WTC11 (cell line): ENCODE measurements around the gene MICU2.

ENCODE experiments used
- AFF4 ChIP-seq: sonication (generic); formaldehyde crosslinking; IDR thresholded peaks from 2 replicates; pipeline ENCODE4 v1.8.1; 2023; ENCODE audit warnings: mild to moderate bottlenecking, missing genetic modification reagents, borderline replicate concordance
- ATF3 ChIP-seq: sonication (generic); formaldehyde crosslinking; conservative IDR thresholded peaks from 2 replicates; pipeline ENCODE4 v1.8.1; 2022; ENCODE audit warnings: mild to moderate bottlenecking, missing genetic modification reagents
- KAT7 ChIP-seq: sonication (generic); formaldehyde crosslinking; IDR thresholded peaks from 2 replicates; pipeline ENCODE4 v1.8.1; 2023; ENCODE audit warnings: missing genetic modification reagents, mild to moderate bottlenecking, borderline replicate concordance
- NR1H2 ChIP-seq: sonication (generic); formaldehyde crosslinking; IDR thresholded peaks from 2 replicates; pipeline ENCODE4 v1.9.0; 2021; ENCODE audit warnings: mild to moderate bottlenecking, moderate library complexity, missing genetic modification reagents
- NR2C2 ChIP-seq: sonication (generic); formaldehyde crosslinking; IDR thresholded peaks from 2 replicates; pipeline ENCODE4 v1.8.0; 2022; ENCODE audit warnings: mild to moderate bottlenecking, missing genetic modification reagents
- SMAD3 ChIP-seq: sonication (generic); formaldehyde crosslinking; IDR thresholded peaks from 2 replicates; pipeline ENCODE4 v1.8.0; 2022; ENCODE audit warnings: missing genetic modification reagents, mild to moderate bottlenecking, borderline replicate concordance
- SP1 ChIP-seq: sonication (generic); formaldehyde crosslinking; conservative IDR thresholded peaks from 2 replicates; pipeline ENCODE4 v1.8.1; 2022; ENCODE audit warnings: missing genetic modification reagents
- USF2 ChIP-seq: sonication (generic); formaldehyde crosslinking; IDR thresholded peaks from 2 replicates; pipeline ENCODE4 v1.8.1; 2023; ENCODE audit warnings: mild to moderate bottlenecking, missing genetic modification reagents, moderate library complexity
- ZBTB43 ChIP-seq: sonication (generic); formaldehyde crosslinking; IDR thresholded peaks from 2 replicates; pipeline ENCODE4 v1.8.1; 2023; ENCODE audit warnings: mild to moderate bottlenecking, missing genetic modification reagents
- TF ChIP-seq, protein P1 (sequence below): fragments of 200-600 bp; IDR thresholded peaks from 2 replicates; pipeline ENCODE4 v1.8.0; 2022; ENCODE audit warnings: antibody characterized with exemption
- TF ChIP-seq, protein P2 (sequence below): sonication (generic); formaldehyde crosslinking; IDR thresholded peaks from 2 replicates; pipeline ENCODE4 v1.8.0; 2022; ENCODE audit warnings: mild to moderate bottlenecking, missing genetic modification reagents
- TF ChIP-seq, protein P3 (sequence below): sonication (generic); formaldehyde crosslinking; IDR thresholded peaks from 2 replicates; pipeline ENCODE4 v1.8.0; 2023; ENCODE audit warnings: missing genetic modification reagents

DNA sequence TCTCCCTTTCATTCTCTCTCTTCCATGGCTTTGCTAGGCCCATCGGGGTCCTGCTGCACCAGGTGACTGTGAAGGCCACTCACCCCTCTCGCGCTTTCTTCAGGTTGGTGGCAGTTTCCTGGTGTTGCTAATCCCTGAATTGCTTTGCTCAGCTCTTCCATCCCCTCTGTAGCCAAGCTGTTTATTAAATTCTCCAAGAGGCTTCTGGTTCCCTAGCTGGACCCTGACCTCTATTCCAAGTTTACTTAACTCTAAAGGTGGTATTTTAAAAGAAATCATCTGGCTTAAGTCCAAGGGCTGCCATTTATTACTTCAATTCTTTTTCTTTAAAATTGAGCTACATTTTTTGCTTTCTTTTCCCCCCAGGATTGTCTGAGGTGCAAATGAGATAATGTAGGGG is 32.7 kb upstream of the MICU2 start:
- no peak for TF ChIP-seq USF2
- TF ChIP-seq, protein P1, sequence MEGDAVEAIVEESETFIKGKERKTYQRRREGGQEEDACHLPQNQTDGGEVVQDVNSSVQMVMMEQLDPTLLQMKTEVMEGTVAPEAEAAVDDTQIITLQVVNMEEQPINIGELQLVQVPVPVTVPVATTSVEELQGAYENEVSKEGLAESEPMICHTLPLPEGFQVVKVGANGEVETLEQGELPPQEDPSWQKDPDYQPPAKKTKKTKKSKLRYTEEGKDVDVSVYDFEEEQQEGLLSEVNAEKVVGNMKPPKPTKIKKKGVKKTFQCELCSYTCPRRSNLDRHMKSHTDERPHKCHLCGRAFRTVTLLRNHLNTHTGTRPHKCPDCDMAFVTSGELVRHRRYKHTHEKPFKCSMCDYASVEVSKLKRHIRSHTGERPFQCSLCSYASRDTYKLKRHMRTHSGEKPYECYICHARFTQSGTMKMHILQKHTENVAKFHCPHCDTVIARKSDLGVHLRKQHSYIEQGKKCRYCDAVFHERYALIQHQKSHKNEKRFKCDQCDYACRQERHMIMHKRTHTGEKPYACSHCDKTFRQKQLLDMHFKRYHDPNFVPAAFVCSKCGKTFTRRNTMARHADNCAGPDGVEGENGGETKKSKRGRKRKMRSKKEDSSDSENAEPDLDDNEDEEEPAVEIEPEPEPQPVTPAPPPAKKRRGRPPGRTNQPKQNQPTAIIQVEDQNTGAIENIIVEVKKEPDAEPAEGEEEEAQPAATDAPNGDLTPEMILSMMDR, result no peak
- TF ChIP-seq NR2C2, result no peak
- TF ChIP-seq SP1 (CRISPR knock-in tag), result no peak
- TF ChIP-seq AFF4 (CRISPR knock-in tag), result no peak
- TF ChIP-seq, protein P2, sequence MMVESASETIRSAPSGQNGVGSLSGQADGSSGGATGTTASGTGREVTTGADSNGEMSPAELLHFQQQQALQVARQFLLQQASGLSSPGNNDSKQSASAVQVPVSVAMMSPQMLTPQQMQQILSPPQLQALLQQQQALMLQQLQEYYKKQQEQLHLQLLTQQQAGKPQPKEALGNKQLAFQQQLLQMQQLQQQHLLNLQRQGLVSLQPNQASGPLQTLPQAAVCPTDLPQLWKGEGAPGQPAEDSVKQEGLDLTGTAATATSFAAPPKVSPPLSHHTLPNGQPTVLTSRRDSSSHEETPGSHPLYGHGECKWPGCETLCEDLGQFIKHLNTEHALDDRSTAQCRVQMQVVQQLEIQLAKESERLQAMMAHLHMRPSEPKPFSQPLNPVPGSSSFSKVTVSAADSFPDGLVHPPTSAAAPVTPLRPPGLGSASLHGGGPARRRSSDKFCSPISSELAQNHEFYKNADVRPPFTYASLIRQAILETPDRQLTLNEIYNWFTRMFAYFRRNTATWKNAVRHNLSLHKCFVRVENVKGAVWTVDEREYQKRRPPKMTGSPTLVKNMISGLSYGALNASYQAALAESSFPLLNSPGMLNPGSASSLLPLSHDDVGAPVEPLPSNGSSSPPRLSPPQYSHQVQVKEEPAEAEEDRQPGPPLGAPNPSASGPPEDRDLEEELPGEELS (CRISPR knock-in tag), result no peak
- TF ChIP-seq NR1H2, result no peak
- TF ChIP-seq, protein P3, sequence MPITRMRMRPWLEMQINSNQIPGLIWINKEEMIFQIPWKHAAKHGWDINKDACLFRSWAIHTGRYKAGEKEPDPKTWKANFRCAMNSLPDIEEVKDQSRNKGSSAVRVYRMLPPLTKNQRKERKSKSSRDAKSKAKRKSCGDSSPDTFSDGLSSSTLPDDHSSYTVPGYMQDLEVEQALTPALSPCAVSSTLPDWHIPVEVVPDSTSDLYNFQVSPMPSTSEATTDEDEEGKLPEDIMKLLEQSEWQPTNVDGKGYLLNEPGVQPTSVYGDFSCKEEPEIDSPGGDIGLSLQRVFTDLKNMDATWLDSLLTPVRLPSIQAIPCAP (CRISPR knock-in tag), result no peak
- TF ChIP-seq ATF3 (CRISPR knock-in tag), result no peak
- TF ChIP-seq ZBTB43, result no peak
- no peak for TF ChIP-seq SMAD3
- no peak for TF ChIP-seq KAT7 (CRISPR knock-in tag)
